Liver (tissue), 9 donors: ENCODE measurements around the gene KRTAP10-2. TPM values are rescaled to one million over a fixed set of nuclear protein-coding genes. Genes with fewer than 3 reads are reported as not detected.
A peak's percentile ranks its signal among the peaks of the same experiment; 100 is the strongest.

Source experiments
- DNase-seq: peaks from one replicate; pipeline ENCODE4 v3.0.0-alpha.2; 2017; ENCODE audit warnings: low spot score
- H3K27ac ChIP-seq, 2 donors: one replicate each; pipeline ENCODE4 v1.7.0; 2013; ENCODE audit warnings: inconsistent platforms in 2 of 2, low read length in 2 of 2, control low read depth in 1 of 2, low read depth in 1 of 2, mild to moderate bottlenecking in 1 of 2
- H3K27me3 ChIP-seq, 4 donors: one replicate each; pipeline versions ENCODE4 v1.6.1 to v1.7.0; 2013; ENCODE audit warnings: low read length in 3 of 4, inconsistent platforms in 1 of 4, mild to moderate bottlenecking in 1 of 4, moderate library complexity in 1 of 4; ENCODE audit not compliant: control insufficient read depth in 4 of 4, insufficient read depth in 4 of 4
- H3K36me3 ChIP-seq, 4 donors: one replicate each; pipeline versions ENCODE4 v1.6.1 to v1.7.0; 2013; ENCODE audit warnings: low read length in 3 of 4, mild to moderate bottlenecking in 3 of 4, low read depth in 1 of 4, moderate library complexity in 1 of 4; ENCODE audit not compliant: control insufficient read depth in 4 of 4, insufficient read depth in 3 of 4
- H3K4me1 ChIP-seq, 4 donors: one replicate each; pipeline versions ENCODE4 v1.6.1 to v1.7.0; 2013; ENCODE audit warnings: low read length in 3 of 4, mild to moderate bottlenecking in 3 of 4, moderate library complexity in 1 of 4; ENCODE audit not compliant: control insufficient read depth in 4 of 4, insufficient read depth in 4 of 4
- H3K4me3 ChIP-seq, 3 donors: one replicate each; pipeline versions ENCODE4 v1.6.1 to v1.7.0; 2013; ENCODE audit warnings: low read length in 3 of 3, control low read depth in 1 of 3, low read depth in 1 of 3, mild to moderate bottlenecking in 1 of 3
- H3K9ac ChIP-seq, 2 donors: one replicate each; pipeline ENCODE4 v1.7.0; 2013; ENCODE audit warnings: low read length in 2 of 2, mild to moderate bottlenecking in 2 of 2, moderate library complexity in 2 of 2, control low read depth in 1 of 2, low read depth in 1 of 2
- H3K9me3 ChIP-seq, 4 donors: one replicate each; pipeline versions ENCODE4 v1.6.1 to v1.7.0; 2013; ENCODE audit warnings: low read length in 3 of 4; ENCODE audit not compliant: control insufficient read depth in 4 of 4
- ATF3 ChIP-seq: IDR thresholded peaks from 2 replicates; pipeline ENCODE4 v1.6.1; 2016; ENCODE audit warnings: antibody characterized with exemption
- CTCF ChIP-seq: fragments of 150-350 bp; IDR thresholded peaks from 2 replicates; pipeline ENCODE4 v1.5.1; 2017; ENCODE audit warnings: improper control_type of control experiment, low read depth, low read length; ENCODE audit not compliant: missing input control
- EGR1 ChIP-seq, 2 donors: IDR thresholded peaks; 2 replicates each; pipeline ENCODE4 v1.6.1; 2016 to 2018; ENCODE audit warnings: antibody characterized with exemption in 2 of 2, low read depth in 2 of 2
- FOXA1 ChIP-seq: IDR thresholded peaks from 2 replicates; pipeline ENCODE4 v1.6.1; 2016; ENCODE audit warnings: antibody characterized with exemption
- FOXA2 ChIP-seq: IDR thresholded peaks from 2 replicates; pipeline ENCODE4 v1.6.1; 2016; ENCODE audit warnings: antibody characterized with exemption
- GABPA ChIP-seq, 2 donors: IDR thresholded peaks in 1 of 2; conservative IDR thresholded peaks in 1 of 2; 2 replicates each; pipeline ENCODE4 v1.6.1; 2016; ENCODE audit warnings: antibody characterized with exemption in 2 of 2, mild to moderate bottlenecking in 1 of 2, moderate library complexity in 1 of 2
- HNF4A ChIP-seq, 2 donors: conservative IDR thresholded peaks; 2 replicates each; pipeline ENCODE4 v1.6.1; 2016; ENCODE audit warnings: antibody characterized with exemption in 2 of 2, mild to moderate bottlenecking in 2 of 2
- MAX ChIP-seq: IDR thresholded peaks from 2 replicates; pipeline ENCODE4 v1.6.1; 2016; ENCODE audit warnings: antibody characterized with exemption
- NR2F2 ChIP-seq: IDR thresholded peaks from 2 replicates; pipeline ENCODE4 v1.6.1; 2016; ENCODE audit warnings: antibody characterized with exemption
- RAD21 ChIP-seq, 2 donors: IDR thresholded peaks; 2 replicates each; pipeline ENCODE4 v1.6.1; 2016; ENCODE audit warnings: antibody characterized with exemption in 2 of 2, mild to moderate bottlenecking in 2 of 2
- REST ChIP-seq: IDR thresholded peaks from 2 replicates; pipeline ENCODE4 v1.6.1; 2016; ENCODE audit warnings: antibody characterized with exemption, mild to moderate bottlenecking
- RXRA ChIP-seq, 2 donors: IDR thresholded peaks; 2 replicates each; pipeline ENCODE4 v1.6.1; 2017 to 2018; ENCODE audit warnings: antibody characterized with exemption in 2 of 2, mild to moderate bottlenecking in 1 of 2
- TAF1 ChIP-seq: conservative IDR thresholded peaks from 2 replicates; pipeline ENCODE4 v1.6.1; 2016; ENCODE audit warnings: antibody characterized with exemption, mild to moderate bottlenecking
- YY1 ChIP-seq: IDR thresholded peaks from 2 replicates; pipeline ENCODE4 v1.6.1; 2016; ENCODE audit warnings: antibody characterized with exemption, mild to moderate bottlenecking
- ZBTB33 ChIP-seq: IDR thresholded peaks from 2 replicates; pipeline ENCODE4 v1.6.1; 2016; ENCODE audit warnings: antibody characterized with exemption
- WGBS: extraction: QIAGEN DNeasy Blood & Tissue Kit; methylation state at CpG from one replicate; pipeline ENCODE4 v1.1.7; 2013; 5-methylcytosine and 5-hydroxymethylcytosine counted together
- polyA plus RNA-seq, 2 donors: library from polyadenylated mRNA; stranded (reverse) in 1 of 2; unstranded in 1 of 2; fragments of 200-250 nt in 1 of 2; fragments of >200 nt in 1 of 2; fragmentation: Nextera tagmentation in 1 of 2; extraction: Ambion mirVana in 1 of 2; gene quantifications; one replicate each; pipeline versions ENCODE4 v1.2.1 to v1.2.3, GENCODE V29; 2013 to 2015
- total RNA-seq, 2 donors: library from RNA; depleted of rRNA; stranded (reverse); fragments of >200 nt; gene quantifications; one replicate each; pipeline ENCODE4 v1.2.3, GENCODE V29; 2014
- donor health status: healthy.
- donor health status: healthy.
- donor health status: healthy.
- donor health status: healthy.
- donor health status: healthy.

The KRTAP10-2 gene
- total and polyA plus RNA-seq, 4 donors = not detected

- no peaks in the 10 kb centered on the region for H3K9me3 ChIP-seq
- H3K4me1 ChIP-seq = peaks cover 0 to 4% (median 0%) of the 10 kb centered on the region in 4 donors
- no peak overlapping the region for H3K27ac ChIP-seq
- H3K27me3 ChIP-seq = no peaks in the 10 kb centered on the region
- no peaks in the 10 kb centered on the region for H3K36me3 ChIP-seq
- no peak overlapping the region for H3K9ac ChIP-seq
- TF ChIP-seq ATF3 (no peak), REST (no peak), FOXA2 (no peak), ZBTB33 (no peak), CTCF (no peak), RAD21 (IDR thresholded peaks at IDR 0.05) (no peak), YY1 (no peak), HNF4A (conservative IDR thresholded peaks at IDR 0.05) (no peak), MAX (no peak), TAF1 (no peak)
- H3K4me3 ChIP-seq = no peak overlapping the region
- WGBS = 50% methylated on average over 30 of the region's 30 CpGs
- DNase-seq = peak; percentile 31
Observed at GRCh38 chr21:44557491-44558328, 6.4 kb upstream of the KRTAP10-2 start.

- Histone ChIP-seq H3K9me3 (no peaks in the 10 kb centered on the region), H3K9ac (no peak overlapping the region), H3K27ac (no peak overlapping the region), H3K4me1 (peaks cover 0 to 4% (median 0%) of the 10 kb centered on the region in 4 donors), H3K4me3 (no peak overlapping the region), H3K27me3 (no peaks in the 10 kb centered on the region), H3K36me3 (no peaks in the 10 kb centered on the region)
- DNase-seq = peak; percentile 19
- WGBS = 78% methylated on average over 9 of the region's 9 CpGs
- TF ChIP-seq YY1 (no peak), FOXA1 (no peak), HNF4A (conservative IDR thresholded peaks at IDR 0.05) (no peak), GABPA (IDR thresholded peaks at IDR 0.05 in 1 of 2, conservative IDR thresholded peaks at IDR 0.05 in 1 of 2) (no peak), RXRA (IDR thresholded peaks at IDR 0.05) (no peak), EGR1 (IDR thresholded peaks at IDR 0.05; ENCODE audit: low read depth in 2 of 2) (no peak), FOXA2 (no peak), TAF1 (no peak), MAX (no peak), CTCF (no peak), REST (no peak), NR2F2 (no peak)
Observed at GRCh38 chr21:44556879-44557278, 5.6 kb upstream of the KRTAP10-2 start.
